ENCODE data around the gene FPR1.

Gene FPR1

DNA sequence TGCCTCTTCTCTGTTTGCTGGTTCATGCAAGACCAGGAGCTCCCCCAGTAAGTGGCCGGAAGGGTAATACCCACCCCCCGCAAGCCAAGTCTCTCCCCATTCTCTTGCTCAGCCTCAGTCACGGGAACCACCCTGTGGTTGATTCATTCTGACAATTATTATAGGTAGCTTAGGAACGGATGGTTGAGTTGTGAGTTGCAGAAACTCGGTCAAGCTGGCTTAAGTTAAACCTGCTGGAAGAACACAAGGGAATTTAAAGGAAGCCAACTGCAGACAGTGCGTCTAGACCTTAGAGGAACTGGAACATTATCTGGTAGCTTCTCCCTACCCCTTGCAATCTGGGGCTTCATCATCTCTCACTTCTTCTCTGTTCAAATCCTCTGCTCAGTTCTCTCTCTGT is 8.9 kb downstream of the FPR1 start:
- TF ChIP-seq ZBTB7A (IDR thresholded peaks at IDR 0.05; ENCODE audit: low read depth), result no peak
- TF ChIP-seq EGR1 (IDR thresholded peaks at IDR 0.05), result no peak
- no peak for TF ChIP-seq RAD21 (IDR thresholded peaks at IDR 0.05; ENCODE audit: low read depth)
- TF ChIP-seq FOXM1 (IDR thresholded peaks at IDR 0.05; ENCODE audit: borderline replicate concordance, low read depth), result no peak
- TF ChIP-seq EP300 (IDR thresholded peaks at IDR 0.05; ENCODE audit: borderline replicate concordance), result no peak
- TF ChIP-seq TEAD4 (IDR thresholded peaks at IDR 0.05), result no peak
- TF ChIP-seq, protein P1, sequence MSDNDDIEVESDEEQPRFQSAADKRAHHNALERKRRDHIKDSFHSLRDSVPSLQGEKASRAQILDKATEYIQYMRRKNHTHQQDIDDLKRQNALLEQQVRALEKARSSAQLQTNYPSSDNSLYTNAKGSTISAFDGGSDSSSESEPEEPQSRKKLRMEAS (IDR thresholded peaks at IDR 0.05), result no peak
- TF ChIP-seq, protein P2, sequence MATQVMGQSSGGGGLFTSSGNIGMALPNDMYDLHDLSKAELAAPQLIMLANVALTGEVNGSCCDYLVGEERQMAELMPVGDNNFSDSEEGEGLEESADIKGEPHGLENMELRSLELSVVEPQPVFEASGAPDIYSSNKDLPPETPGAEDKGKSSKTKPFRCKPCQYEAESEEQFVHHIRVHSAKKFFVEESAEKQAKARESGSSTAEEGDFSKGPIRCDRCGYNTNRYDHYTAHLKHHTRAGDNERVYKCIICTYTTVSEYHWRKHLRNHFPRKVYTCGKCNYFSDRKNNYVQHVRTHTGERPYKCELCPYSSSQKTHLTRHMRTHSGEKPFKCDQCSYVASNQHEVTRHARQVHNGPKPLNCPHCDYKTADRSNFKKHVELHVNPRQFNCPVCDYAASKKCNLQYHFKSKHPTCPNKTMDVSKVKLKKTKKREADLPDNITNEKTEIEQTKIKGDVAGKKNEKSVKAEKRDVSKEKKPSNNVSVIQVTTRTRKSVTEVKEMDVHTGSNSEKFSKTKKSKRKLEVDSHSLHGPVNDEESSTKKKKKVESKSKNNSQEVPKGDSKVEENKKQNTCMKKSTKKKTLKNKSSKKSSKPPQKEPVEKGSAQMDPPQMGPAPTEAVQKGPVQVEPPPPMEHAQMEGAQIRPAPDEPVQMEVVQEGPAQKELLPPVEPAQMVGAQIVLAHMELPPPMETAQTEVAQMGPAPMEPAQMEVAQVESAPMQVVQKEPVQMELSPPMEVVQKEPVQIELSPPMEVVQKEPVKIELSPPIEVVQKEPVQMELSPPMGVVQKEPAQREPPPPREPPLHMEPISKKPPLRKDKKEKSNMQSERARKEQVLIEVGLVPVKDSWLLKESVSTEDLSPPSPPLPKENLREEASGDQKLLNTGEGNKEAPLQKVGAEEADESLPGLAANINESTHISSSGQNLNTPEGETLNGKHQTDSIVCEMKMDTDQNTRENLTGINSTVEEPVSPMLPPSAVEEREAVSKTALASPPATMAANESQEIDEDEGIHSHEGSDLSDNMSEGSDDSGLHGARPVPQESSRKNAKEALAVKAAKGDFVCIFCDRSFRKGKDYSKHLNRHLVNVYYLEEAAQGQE (IDR thresholded peaks at IDR 0.05; ENCODE audit: low read depth), result no peak

DNA sequence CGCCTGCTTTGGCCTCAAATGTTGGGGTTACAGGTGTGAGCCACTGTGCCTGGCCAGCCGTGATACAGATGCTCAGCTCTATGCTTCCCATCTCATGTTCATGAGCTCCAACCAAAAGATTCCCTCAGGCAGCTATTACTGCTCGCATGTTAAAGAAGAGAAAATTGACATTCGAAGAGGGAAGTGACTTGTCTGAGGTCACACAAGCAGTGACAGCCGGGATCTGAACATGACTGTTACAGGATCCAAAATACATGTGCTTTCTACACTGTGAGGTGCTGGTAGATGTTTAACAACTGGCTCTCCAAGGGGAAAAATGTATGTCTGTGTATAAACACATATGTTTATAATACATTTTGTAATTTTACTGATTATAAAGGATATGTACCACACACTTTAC is 11.3 kb downstream of the FPR1 start:
- TF ChIP-seq EGR1 (IDR thresholded peaks at IDR 0.05) (no peak), CEBPB (IDR thresholded peaks at IDR 0.05) (no peak), TEAD4 (IDR thresholded peaks at IDR 0.05) (no peak), CREB1 (IDR thresholded peaks at IDR 0.05; ENCODE audit: low read depth) (no peak), TAF1 (IDR thresholded peaks at IDR 0.05; ENCODE audit: low read depth) (no peak), YY1 (IDR thresholded peaks at IDR 0.05; ENCODE audit: low read depth) (no peak), FOXM1 (IDR thresholded peaks at IDR 0.05; ENCODE audit: borderline replicate concordance, low read depth) (no peak), RAD21 (IDR thresholded peaks at IDR 0.05; ENCODE audit: low read depth) (no peak)

DNA sequence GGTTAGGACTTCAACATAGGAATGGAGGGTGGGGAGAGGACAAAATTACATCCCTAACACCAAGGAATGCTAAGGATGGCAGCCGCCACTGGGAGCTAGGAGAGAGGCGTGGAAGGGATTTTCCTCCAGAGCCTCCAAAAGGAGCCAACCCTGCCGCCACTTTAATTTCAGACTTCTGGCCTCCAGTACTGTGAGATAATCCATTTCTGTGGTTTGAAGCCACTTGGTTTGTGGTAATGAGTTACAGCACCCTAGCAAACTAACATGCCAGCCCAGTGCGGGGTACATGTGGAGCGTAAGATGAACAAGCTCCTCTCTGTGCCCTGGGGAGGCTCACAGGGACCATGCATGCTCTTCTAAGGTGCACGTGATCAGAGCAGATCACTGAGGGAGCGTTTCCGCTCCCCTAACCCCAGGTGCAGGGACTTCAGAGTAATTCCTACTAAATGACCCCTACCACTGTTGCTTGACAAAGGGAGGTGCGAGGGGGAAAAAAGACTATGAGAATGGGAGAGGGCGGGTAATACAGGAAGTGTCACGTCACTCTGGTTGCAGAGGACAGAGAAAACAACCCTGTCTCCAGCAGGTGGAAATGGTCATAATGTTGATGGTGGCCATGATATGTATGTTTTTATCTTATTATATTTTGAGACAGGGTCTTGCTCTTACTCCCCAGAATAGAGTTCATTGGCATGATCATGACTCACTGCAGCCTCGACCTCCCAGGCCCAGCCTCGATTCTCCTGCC is 12.0 kb downstream of the FPR1 start:
- no peak for TF ChIP-seq EP300 (IDR thresholded peaks at IDR 0.05; ENCODE audit: borderline replicate concordance)
- no peak for TF ChIP-seq YY1 (IDR thresholded peaks at IDR 0.05; ENCODE audit: low read depth)
- TF ChIP-seq, protein P1 (IDR thresholded peaks at IDR 0.05), result no peak
- TF ChIP-seq, protein P3, sequence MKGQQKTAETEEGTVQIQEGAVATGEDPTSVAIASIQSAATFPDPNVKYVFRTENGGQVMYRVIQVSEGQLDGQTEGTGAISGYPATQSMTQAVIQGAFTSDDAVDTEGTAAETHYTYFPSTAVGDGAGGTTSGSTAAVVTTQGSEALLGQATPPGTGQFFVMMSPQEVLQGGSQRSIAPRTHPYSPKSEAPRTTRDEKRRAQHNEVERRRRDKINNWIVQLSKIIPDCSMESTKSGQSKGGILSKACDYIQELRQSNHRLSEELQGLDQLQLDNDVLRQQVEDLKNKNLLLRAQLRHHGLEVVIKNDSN (IDR thresholded peaks at IDR 0.05), result no peak
- no peak for TF ChIP-seq TAF1 (IDR thresholded peaks at IDR 0.05; ENCODE audit: low read depth)
- TF ChIP-seq TEAD4 (IDR thresholded peaks at IDR 0.05), result no peak
- no peak for TF ChIP-seq CREB1 (IDR thresholded peaks at IDR 0.05; ENCODE audit: low read depth)
- no peak for TF ChIP-seq TCF12 (IDR thresholded peaks at IDR 0.05; ENCODE audit: low read depth)
- TF ChIP-seq EGR1 (IDR thresholded peaks at IDR 0.05), result no peak
- no peak for TF ChIP-seq RAD21 (IDR thresholded peaks at IDR 0.05; ENCODE audit: low read depth)
- TF ChIP-seq ZBTB7A (IDR thresholded peaks at IDR 0.05; ENCODE audit: low read depth), result no peak
- TF ChIP-seq CEBPB (IDR thresholded peaks at IDR 0.05), result no peak
- TF ChIP-seq NFIC (IDR thresholded peaks at IDR 0.05), result no peak
- TF ChIP-seq, protein P2 (IDR thresholded peaks at IDR 0.05; ENCODE audit: low read depth), result no peak
- no peak for TF ChIP-seq FOXM1 (IDR thresholded peaks at IDR 0.05; ENCODE audit: borderline replicate concordance, low read depth)

DNA sequence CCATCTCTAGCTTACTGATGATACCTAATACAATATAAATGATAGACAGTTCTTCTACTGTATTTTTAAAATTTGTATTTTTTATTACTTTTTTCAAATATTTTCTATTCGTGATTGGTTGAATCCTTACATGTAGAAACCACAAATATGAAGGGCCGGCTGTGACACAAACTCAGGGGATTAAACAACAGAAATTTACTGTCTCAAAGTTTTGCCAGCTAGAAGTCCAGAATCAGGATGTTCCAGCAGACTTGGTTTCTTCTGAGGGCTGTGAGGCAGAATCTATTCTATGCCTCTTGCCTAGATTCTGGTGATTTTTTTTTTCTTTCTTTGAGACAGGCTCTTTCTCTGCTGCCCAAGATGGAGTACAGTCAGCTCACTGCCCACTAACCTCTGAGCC is 13.8 kb downstream of the FPR1 start:
- TF ChIP-seq CEBPB (IDR thresholded peaks at IDR 0.05), result no peak
- no peak for TF ChIP-seq RAD21 (IDR thresholded peaks at IDR 0.05; ENCODE audit: low read depth)
- no peak for TF ChIP-seq YY1 (IDR thresholded peaks at IDR 0.05; ENCODE audit: low read depth)
- no peak for TF ChIP-seq TAF1 (IDR thresholded peaks at IDR 0.05; ENCODE audit: low read depth)
- TF ChIP-seq EGR1 (IDR thresholded peaks at IDR 0.05), result no peak
- TF ChIP-seq ZBTB7A (IDR thresholded peaks at IDR 0.05; ENCODE audit: low read depth), result no peak
- TF ChIP-seq TEAD4 (IDR thresholded peaks at IDR 0.05), result no peak
- no peak for TF ChIP-seq CREB1 (IDR thresholded peaks at IDR 0.05; ENCODE audit: low read depth)
- no peak for TF ChIP-seq FOXM1 (IDR thresholded peaks at IDR 0.05; ENCODE audit: borderline replicate concordance, low read depth)
- TF ChIP-seq, protein P3 (IDR thresholded peaks at IDR 0.05), result no peak
- TF ChIP-seq TCF12 (IDR thresholded peaks at IDR 0.05; ENCODE audit: low read depth), result no peak
- no peak for TF ChIP-seq NFIC (IDR thresholded peaks at IDR 0.05)
- TF ChIP-seq, protein P1 (IDR thresholded peaks at IDR 0.05), result no peak
- TF ChIP-seq EP300 (IDR thresholded peaks at IDR 0.05; ENCODE audit: borderline replicate concordance), result no peak

DNA sequence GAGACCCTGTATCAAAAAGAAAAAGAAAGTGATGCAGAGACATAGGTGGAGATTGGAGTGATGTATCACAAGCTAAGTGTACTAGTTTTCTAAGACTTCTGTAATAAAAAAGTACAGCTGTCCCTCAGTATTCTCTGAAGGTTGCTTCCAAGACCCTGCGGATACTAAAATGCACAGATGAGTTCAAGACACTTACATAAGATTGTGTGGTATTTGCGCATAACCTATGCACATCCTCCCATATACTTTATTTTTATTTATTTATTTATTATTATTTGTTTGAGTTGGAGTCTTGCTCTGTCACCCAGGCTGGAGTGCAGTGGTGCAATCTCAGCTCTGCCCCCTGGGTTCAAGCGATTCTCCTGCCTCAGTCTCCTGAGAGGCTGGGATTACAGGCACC is 14.3 kb downstream of the FPR1 start:
- TF ChIP-seq CREB1 (IDR thresholded peaks at IDR 0.05; ENCODE audit: low read depth) (no peak), YY1 (IDR thresholded peaks at IDR 0.05; ENCODE audit: low read depth) (no peak), RAD21 (IDR thresholded peaks at IDR 0.05; ENCODE audit: low read depth) (no peak), NFIC (IDR thresholded peaks at IDR 0.05) (no peak), TCF12 (IDR thresholded peaks at IDR 0.05; ENCODE audit: low read depth) (no peak), CEBPB (IDR thresholded peaks at IDR 0.05) (no peak), EGR1 (IDR thresholded peaks at IDR 0.05) (no peak), ZBTB7A (IDR thresholded peaks at IDR 0.05; ENCODE audit: low read depth) (no peak), TEAD4 (IDR thresholded peaks at IDR 0.05) (no peak), FOXM1 (IDR thresholded peaks at IDR 0.05; ENCODE audit: borderline replicate concordance, low read depth) (no peak), TAF1 (IDR thresholded peaks at IDR 0.05; ENCODE audit: low read depth) (no peak)
- TF ChIP-seq, protein P1 (IDR thresholded peaks at IDR 0.05), result no peak
- TF ChIP-seq, protein P3 (IDR thresholded peaks at IDR 0.05), result no peak

Data from Ishikawa (cell line).